ENCODE data around the gene DHX9.

Gene DHX9

DNA sequence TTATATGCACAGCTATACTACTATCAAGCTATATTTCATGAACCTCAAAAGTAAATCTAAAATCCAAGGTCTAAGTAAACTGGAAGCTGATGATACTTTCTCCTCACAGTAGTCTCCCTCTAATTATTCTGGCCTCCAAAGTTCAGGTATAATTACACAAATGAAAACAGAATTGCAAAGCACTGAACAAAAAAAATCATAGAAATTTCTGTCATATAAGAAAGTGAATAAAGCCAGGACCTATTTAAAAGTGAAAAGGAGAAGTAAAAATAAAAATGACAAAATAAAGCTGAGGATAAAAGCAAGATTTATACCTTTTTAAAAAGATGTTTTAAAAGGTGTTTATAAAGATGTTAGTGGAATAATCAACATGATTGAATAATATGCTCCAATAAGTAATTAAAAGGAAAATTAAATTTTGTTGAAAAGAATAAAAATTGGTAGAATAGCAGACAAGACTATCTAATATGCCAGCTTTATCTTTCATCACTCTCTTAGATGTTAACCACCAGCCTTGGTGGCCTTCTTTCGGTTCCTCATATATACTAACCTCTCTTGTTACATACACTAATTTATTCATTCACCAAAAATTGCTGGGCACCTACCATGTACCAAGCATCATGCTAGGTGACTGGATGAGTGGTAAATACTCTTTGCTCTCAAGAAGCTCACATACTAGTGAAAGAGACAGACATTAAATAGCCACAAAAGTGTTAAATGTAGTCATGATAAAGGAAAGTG lies 88.7 kb downstream of the DHX9 start:
- TF ChIP-seq POLR2A (IDR thresholded peaks at IDR 0.05; ENCODE audit: extremely low read depth, insufficient read length), result no peak
- no peak for TF ChIP-seq CTCF (IDR thresholded peaks at IDR 0.05; ENCODE audit: low read depth, low read length)
- no peak for TF ChIP-seq MYC (IDR thresholded peaks at IDR 0.05; ENCODE audit: low read depth, low read length)
- no peak for TF ChIP-seq MAX (IDR thresholded peaks at IDR 0.05; ENCODE audit: low read depth, low read length)
- no peak overlapping the region for H3K4me3 ChIP-seq (ENCODE audit: low read depth, low read length)
- DNase-seq (ENCODE audit: low read depth), result peak; percentile 9

DNA sequence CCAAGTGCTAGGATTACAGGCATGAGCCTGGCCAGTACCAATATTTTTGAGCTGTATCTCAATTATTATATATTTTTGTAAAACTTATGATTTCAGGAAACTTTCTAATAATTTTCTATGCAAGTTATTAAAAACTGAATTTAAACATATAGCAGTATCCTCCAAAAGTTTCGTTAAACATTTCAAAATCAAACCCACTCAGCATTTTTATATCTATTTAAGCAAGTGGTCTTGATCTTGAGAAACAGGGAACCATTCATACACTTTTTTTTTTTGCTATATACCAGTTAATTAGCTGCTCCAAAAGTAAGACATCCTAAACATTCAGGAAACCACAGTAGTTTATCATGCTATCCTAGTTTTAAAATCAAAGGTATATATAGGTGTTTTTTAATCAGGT lies 91.8 kb downstream of the DHX9 start:
- no peak overlapping the region for H3K4me3 ChIP-seq (ENCODE audit: low read depth, low read length)
- no peak for DNase-seq (ENCODE audit: low read depth)
- TF ChIP-seq CTCF (IDR thresholded peaks at IDR 0.05; ENCODE audit: low read depth, low read length) (no peak), MYC (IDR thresholded peaks at IDR 0.05; ENCODE audit: low read depth, low read length) (no peak), MAX (IDR thresholded peaks at IDR 0.05; ENCODE audit: low read depth, low read length) (no peak), POLR2A (IDR thresholded peaks at IDR 0.05; ENCODE audit: extremely low read depth, insufficient read length) (no peak)

DNA sequence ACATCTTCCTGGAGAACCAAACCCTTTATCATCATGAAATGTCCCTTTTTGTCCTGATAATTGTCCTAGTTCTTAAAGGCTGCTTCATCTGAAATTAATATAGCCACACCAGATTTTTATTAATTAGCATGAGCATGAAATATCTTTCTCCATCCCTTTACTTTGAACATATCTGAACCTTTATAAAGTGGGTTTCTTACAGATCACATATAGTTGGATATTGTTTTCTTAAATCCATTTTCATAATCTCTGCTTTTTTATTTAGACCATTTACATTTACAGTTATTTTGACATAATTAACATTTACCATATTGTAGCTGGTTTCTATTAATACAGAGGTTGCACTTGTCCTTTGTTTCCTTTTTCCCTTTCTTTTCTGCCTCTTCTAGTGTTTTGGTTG lies 96.6 kb downstream of the DHX9 start:
- no peak for DNase-seq (ENCODE audit: low read depth)
- no peak overlapping the region for H3K4me3 ChIP-seq (ENCODE audit: low read depth, low read length)
- TF ChIP-seq MYC (IDR thresholded peaks at IDR 0.05; ENCODE audit: low read depth, low read length) (no peak), MAX (IDR thresholded peaks at IDR 0.05; ENCODE audit: low read depth, low read length) (no peak), CTCF (IDR thresholded peaks at IDR 0.05; ENCODE audit: low read depth, low read length) (no peak), POLR2A (IDR thresholded peaks at IDR 0.05; ENCODE audit: extremely low read depth, insufficient read length) (no peak)

Data from NB4 (cell line).